Measurements from ENCODE around the gene RASAL3.

The RASAL3 gene

GRCh38 chr19:15468675-15469512, 4.5 kb upstream of the RASAL3 start:
- no peak overlapping the region for H3K27ac ChIP-seq

GRCh38 chr19:15467734-15468214, 3.4 kb upstream of the RASAL3 start:
- TF ChIP-seq ZFX (IDR thresholded peaks at IDR 0.05; ENCODE audit: borderline replicate concordance), result no peak
- no peak for TF ChIP-seq CTCF (IDR thresholded peaks at IDR 0.05)

More at GRCh38 chr19:15468675-15469512, 4.5 kb upstream of the RASAL3 start:
- TF ChIP-seq CTCF (IDR thresholded peaks at IDR 0.05), result no peak
- TF ChIP-seq ZFX (IDR thresholded peaks at IDR 0.05; ENCODE audit: borderline replicate concordance), result no peak

GRCh38 chr19:15466851-15467733, 2.7 kb upstream of the RASAL3 start:
- TF ChIP-seq CTCF (IDR thresholded peaks at IDR 0.05), result no peak
- no peak for TF ChIP-seq ZFX (IDR thresholded peaks at IDR 0.05; ENCODE audit: borderline replicate concordance)
- no peak overlapping the region for H3K27ac ChIP-seq

More at GRCh38 chr19:15467734-15468214, 3.4 kb upstream of the RASAL3 start:
- no peak overlapping the region for H3K27ac ChIP-seq

GRCh38 chr19:15463861-15464371, 428 bp downstream of the RASAL3 start:
- TF ChIP-seq ZFX (IDR thresholded peaks at IDR 0.05; ENCODE audit: borderline replicate concordance) (no peak), CTCF (IDR thresholded peaks at IDR 0.05) (no peak)
- H3K27ac ChIP-seq, result no peak overlapping the region

- TF ChIP-seq CTCF (IDR thresholded peaks at IDR 0.05) (no peak), ZFX (IDR thresholded peaks at IDR 0.05; ENCODE audit: borderline replicate concordance) (no peak)
- no peak overlapping the region for H3K27ac ChIP-seq
Observed at GRCh38 chr19:15461694-15462093, 2.6 kb downstream of the RASAL3 start.

GRCh38 chr19:15457701-15458484, 6.5 kb downstream of the RASAL3 start:
- H3K27ac ChIP-seq, result no peak overlapping the region
- no peak for TF ChIP-seq CTCF (IDR thresholded peaks at IDR 0.05)
- no peak for TF ChIP-seq ZFX (IDR thresholded peaks at IDR 0.05; ENCODE audit: borderline replicate concordance)
